Activated naive CD4-positive, alpha-beta T cell treated with anti-CD3 and anti-CD28 coated beads, Interleukin-2, amount 10 ng/mL, durations not matched to agents 7 days and 5 days (primary cell): ENCODE measurements around the gene NOL7.

Source experiments
- CTCF ChIA-PET: fragments of 350-600 bp; sonication (Branson Sonifier 250); formaldehyde crosslinking; loops from one replicate; lab custom pipeline; 2021; ENCODE audit warnings: antibody characterized with exemption; lab: Charles Lee
- DNase-seq: peaks from one replicate; pipeline ENCODE4 v3.0.0-alpha.2; 2020
- H3K27ac Mint-ChIP-seq: one replicate; pipeline ENCODE4 v1.8.0; 2021; ENCODE audit warnings: mild to moderate bottlenecking, moderate library complexity, mixed read lengths
- H3K27me3 Mint-ChIP-seq: one replicate; pipeline ENCODE4 v1.8.0; 2021; ENCODE audit warnings: mild to moderate bottlenecking, mixed read lengths
- H3K36me3 Mint-ChIP-seq: one replicate; pipeline ENCODE4 v1.8.0; 2021; ENCODE audit warnings: mixed read lengths
- H3K4me1 Mint-ChIP-seq: one replicate; pipeline ENCODE4 v1.8.0; 2021; ENCODE audit warnings: mixed read lengths
- H3K4me3 Mint-ChIP-seq: one replicate; pipeline ENCODE4 v1.8.0; 2021; ENCODE audit warnings: mild to moderate bottlenecking, moderate library complexity, mixed read lengths
- H3K9me3 Mint-ChIP-seq: one replicate; pipeline ENCODE4 v1.8.0; 2021; ENCODE audit warnings: mixed read lengths

The NOL7 gene

DNA sequence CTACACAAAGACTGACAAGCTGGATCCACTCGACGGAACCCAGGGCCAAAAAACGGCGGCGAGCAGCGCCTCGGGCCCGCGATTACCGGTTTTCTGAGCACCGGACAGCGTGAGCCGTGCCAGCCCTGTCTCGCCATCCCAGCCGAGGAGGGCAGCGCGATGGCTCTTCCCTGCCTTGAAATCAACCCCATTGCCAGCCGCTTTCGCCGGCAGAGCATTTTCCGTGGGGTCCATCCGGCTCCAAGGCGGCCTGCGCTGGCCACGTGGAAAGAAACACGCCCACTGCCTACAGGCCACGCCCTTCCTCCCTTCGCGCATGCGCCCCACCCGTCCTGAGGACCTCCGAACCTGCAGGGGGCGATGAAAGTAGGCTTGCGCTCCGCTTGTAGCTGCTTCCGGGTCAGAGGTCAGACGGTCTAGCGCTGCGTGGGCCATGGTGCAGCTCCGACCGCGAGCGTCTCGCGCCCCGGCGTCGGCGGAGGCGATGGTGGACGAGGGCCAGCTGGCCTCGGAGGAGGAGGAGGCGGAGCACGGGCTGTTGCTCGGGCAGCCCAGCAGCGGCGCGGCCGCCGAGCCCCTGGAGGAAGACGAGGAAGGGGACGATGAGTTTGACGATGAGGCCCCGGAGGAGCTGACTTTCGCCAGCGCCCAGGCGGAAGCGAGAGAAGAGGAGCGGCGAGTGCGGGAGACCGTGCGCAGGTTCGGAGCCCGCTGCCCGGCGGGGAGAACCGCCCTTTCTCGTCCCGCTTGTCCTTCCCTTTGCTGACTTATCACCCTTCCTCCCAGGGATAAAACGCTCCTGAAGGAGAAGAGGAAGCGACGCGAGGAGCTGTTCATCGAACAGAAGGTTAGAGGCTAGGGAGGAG lies at the start of gene NOL7:
NOL7 (plus strand) TSS at position 410 of the 866 bp plus-strand sequence; CDS start at position 434, 24 bp downstream.
- Mint-ChIP-seq H3K36me3 (peaks cover 33% of the 10 kb centered on the region), H3K4me3 (peak within 1 kb of the TSS; percentile 93), H3K27me3 (peaks cover 5% of the 10 kb centered on the region), H3K27ac (peak within 1 kb of the TSS; percentile 94), H3K9me3 (no peaks in the 10 kb centered on the region), H3K4me1 (peaks cover 57% of the 10 kb centered on the region)
- CTCF ChIA-PET: interaction anchor here (0.6 to 3.3 kb wide), 11 partner anchors 10 to 279 kb away, joined by 3 to 21 read pairs (median 4); partner anchors contain the start of genes RANBP9 and SIRT5
- DNase-seq: peak; percentile 99

DNA sequence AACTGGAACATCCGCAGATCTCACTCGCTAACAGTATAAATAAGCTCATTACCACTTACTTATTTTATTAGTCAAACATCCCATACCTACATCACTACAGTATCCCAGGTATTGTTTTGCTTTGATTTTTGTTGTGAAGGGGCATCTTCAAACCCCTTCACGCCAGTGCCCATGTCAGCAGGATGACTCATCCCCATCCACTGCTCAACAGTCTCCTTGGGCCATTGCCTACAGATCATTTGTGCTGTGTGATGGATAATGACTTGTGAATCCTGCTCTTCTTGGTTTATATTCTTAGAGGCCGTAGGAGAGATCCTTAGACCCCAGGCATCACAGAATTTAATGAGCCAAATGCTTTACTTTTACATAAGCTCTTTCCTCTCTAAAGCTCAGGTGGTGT lies 49.2 kb upstream of the NOL7 start:
- no peaks in the 10 kb centered on the region for H3K36me3 Mint-ChIP-seq
- no peaks in the 10 kb centered on the region for H3K4me1 Mint-ChIP-seq
- no peak for DNase-seq
- H3K4me3 Mint-ChIP-seq: no peak overlapping the region
- no peaks in the 10 kb centered on the region for H3K9me3 Mint-ChIP-seq
- CTCF ChIA-PET: no interaction called here
- no peak overlapping the region for H3K27ac Mint-ChIP-seq
- peaks cover 52% of the 10 kb centered on the region for H3K27me3 Mint-ChIP-seq

DNA sequence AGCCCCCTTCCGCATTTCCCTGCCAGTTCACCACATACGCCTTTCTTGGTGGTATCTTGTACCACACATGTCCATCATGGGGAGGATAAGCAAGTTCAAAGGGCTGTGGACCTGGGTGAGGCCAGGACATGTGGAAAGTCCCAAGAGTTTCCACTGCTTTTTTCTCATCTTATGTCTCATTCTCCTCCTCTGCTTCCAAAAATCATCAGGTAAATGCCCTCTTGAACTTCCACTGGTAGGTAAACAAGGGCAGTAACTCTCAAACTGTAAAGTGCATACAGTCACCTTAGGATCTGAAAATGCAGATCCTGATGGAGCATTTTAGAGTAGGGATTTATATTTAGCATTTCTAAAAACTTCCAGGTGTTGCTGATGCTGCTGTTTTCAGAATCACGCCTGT lies 48.6 kb upstream of the NOL7 start:
- peaks cover 56% of the 10 kb centered on the region for H3K27me3 Mint-ChIP-seq
- CTCF ChIA-PET: no interaction called here
- no peaks in the 10 kb centered on the region for H3K4me1 Mint-ChIP-seq
- DNase-seq: no peak
- H3K4me3 Mint-ChIP-seq: no peak overlapping the region
- H3K36me3 Mint-ChIP-seq: no peaks in the 10 kb centered on the region
- no peaks in the 10 kb centered on the region for H3K9me3 Mint-ChIP-seq
- H3K27ac Mint-ChIP-seq: no peak overlapping the region

DNA sequence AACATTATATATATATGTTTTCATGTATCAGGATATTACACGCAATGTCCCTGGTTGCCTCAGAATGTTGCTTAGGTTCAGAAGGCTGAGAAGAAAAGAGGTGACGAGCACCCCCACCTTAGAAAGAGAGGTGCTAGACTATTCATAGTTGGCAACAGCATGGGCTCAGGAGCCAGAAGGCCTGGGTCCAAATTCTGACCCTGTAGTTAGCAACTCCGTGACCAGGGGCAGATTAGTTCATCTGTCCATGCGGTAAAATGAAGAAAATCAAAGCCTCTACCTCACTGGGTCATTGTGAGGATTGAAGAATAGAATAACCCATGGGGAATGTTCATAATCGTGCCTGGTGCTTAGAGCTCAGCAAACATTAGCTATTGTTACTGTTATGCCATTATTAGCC lies 46.2 kb upstream of the NOL7 start:
- no peak overlapping the region for H3K4me3 Mint-ChIP-seq
- no peaks in the 10 kb centered on the region for H3K36me3 Mint-ChIP-seq
- no peak overlapping the region for H3K27ac Mint-ChIP-seq
- no peaks in the 10 kb centered on the region for H3K9me3 Mint-ChIP-seq
- H3K4me1 Mint-ChIP-seq: peaks cover 17% of the 10 kb centered on the region
- H3K27me3 Mint-ChIP-seq: peaks cover 43% of the 10 kb centered on the region
- no peak for DNase-seq
- CTCF ChIA-PET: interaction anchor here (0.6 kb wide), 1 partner anchor 370 kb away, joined by 3 read pairs; no protein-coding TSS in a partner anchor

DNA sequence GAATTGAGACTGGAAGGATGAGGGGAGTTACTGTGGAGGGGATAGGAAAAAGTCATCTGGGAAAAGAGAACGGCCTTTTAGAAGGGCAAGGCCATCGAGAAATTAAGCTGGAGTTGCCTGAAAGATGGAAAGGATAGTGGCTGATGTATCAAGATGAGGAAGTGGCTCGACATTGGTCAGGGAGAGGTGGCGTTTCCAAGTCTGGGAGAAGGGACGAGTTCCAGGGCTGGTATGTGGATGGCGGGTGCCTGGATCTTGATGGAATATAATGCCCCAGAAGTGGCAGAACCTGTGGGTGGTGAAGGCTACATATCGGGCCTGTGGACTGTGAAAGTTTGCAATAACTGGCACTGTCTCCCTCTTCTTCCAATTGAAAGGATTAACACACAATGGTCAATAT lies 42.9 kb upstream of the NOL7 start:
- H3K9me3 Mint-ChIP-seq: no peaks in the 10 kb centered on the region
- CTCF ChIA-PET: interaction anchor here (0.6 to 1.2 kb wide), 3 partner anchors 85 to 350 kb away, joined by 3 to 4 read pairs (median 3); partner anchors contain the start of gene GFOD1
- peaks cover 33% of the 10 kb centered on the region for H3K4me1 Mint-ChIP-seq
- no peak overlapping the region for H3K27ac Mint-ChIP-seq
- peaks cover 28% of the 10 kb centered on the region for H3K27me3 Mint-ChIP-seq
- peak overlapping the region; percentile 75 for H3K4me3 Mint-ChIP-seq
- no peaks in the 10 kb centered on the region for H3K36me3 Mint-ChIP-seq
- no peak for DNase-seq

DNA sequence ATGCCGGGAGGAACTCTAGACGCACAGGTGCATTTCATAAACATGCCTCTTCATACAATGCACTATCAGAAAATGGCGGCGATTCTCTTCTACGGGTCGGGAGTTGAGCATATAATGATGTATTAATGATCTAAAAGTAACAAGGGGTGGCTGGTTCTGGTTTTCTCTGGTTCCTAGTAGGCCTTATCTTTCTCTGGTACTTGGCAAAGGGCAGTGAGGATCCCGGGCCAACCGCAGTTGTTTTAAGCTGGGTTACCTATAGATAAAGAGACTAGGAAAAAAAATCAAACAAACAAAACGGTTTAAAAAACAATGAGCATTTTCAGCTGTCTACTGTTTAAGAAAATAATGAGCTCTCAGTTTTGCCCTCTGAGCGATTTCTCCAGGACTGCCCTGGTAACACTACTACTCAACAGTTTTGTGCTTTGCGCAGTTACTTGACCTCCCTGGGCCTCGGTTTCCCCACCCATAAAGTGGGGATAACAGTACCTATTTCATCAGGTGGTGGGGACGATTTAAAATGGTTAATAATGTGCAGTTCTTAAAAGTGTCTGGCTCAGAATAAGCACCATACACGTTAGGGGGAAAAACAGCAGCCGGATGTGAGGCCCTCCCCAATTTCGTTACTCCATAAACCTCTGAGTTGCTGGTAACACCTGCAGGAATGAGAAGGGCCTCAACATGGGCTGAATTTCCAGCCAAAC lies 42.0 kb upstream of the NOL7 start:
- Mint-ChIP-seq H3K27ac (peak overlapping the region; percentile 87), H3K9me3 (no peaks in the 10 kb centered on the region), H3K36me3 (peaks cover 2% of the 10 kb centered on the region), H3K4me3 (peak overlapping the region; percentile 75), H3K4me1 (peaks cover 33% of the 10 kb centered on the region), H3K27me3 (peaks cover 27% of the 10 kb centered on the region)
- no peak for DNase-seq
- CTCF ChIA-PET: interaction anchor here (0.8 to 3.0 kb wide), 5 partner anchors 42 to 494 kb away, joined by 3 to 22 read pairs (median 3); partner anchors contain the start of genes GFOD1 and NOL7

DNA sequence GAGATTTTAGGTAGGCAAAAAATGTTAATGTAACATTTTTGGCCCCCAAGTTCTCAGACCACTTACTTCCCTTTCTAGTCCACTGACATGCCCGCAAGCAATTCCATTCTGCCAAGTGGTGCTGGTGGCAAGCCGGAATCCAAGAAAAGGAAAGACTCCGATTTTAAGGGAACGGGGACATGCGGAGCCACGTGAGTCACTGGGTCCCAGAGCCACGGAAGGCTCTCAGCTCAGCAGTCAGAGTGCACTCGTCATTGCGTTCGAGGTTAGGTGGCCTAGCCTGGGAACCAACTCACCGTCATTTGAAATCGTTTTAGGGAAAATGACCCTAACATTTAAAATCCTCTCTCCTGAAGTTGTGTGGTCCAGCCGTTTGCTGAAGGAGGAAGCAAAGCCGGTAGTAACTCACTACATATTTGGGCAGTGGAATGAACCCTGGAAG lies 41.4 kb upstream of the NOL7 start:
- DNase-seq: peak; percentile 28
- peaks cover 21% of the 10 kb centered on the region for H3K27me3 Mint-ChIP-seq
- peaks cover 33% of the 10 kb centered on the region for H3K4me1 Mint-ChIP-seq
- CTCF ChIA-PET: interaction anchor here (0.7 to 3.0 kb wide), 8 partner anchors 21 to 493 kb away, joined by 3 to 22 read pairs (median 4); partner anchors contain the start of genes NOL7 and TBC1D7
- H3K36me3 Mint-ChIP-seq: peaks cover 2% of the 10 kb centered on the region
- H3K27ac Mint-ChIP-seq: peak overlapping the region; percentile 87
- no peaks in the 10 kb centered on the region for H3K9me3 Mint-ChIP-seq
- peak overlapping the region; percentile 75 for H3K4me3 Mint-ChIP-seq

DNA sequence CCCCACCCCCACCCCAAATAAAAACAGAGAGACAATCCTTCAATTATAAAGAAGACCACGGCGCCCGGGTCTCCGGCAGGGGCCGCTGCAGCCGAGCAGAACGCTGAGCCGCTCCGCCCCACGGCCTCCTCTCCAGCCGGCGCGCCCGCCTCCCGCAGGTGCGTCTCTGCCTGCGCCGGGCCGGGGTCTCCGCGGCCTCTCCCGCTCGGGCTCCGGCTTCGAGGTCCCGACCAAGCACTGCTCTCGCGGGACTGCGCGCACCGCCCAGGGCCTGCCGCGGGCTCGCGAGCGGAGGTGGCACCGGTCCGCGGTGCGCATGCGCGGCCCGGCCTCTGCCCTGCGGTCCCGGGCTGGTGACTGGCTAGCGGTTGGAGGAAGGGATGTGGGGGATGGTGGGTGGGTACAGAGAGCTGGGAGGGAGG lies 41.0 kb upstream of the NOL7 start:
- CTCF ChIA-PET: interaction anchor here (0.7 to 3.0 kb wide), 34 partner anchors 11 to 494 kb away, joined by 3 to 22 read pairs (median 4); partner anchors contain the start of genes MCUR1, NOL7 and TBC1D7
- H3K4me3 Mint-ChIP-seq: peak overlapping the region; percentile 99
- peaks cover 17% of the 10 kb centered on the region for H3K27me3 Mint-ChIP-seq
- peak overlapping the region; percentile 98 for H3K27ac Mint-ChIP-seq
- H3K9me3 Mint-ChIP-seq: no peaks in the 10 kb centered on the region
- H3K4me1 Mint-ChIP-seq: peaks cover 33% of the 10 kb centered on the region
- peak; percentile 93 for DNase-seq
- H3K36me3 Mint-ChIP-seq: peaks cover 2% of the 10 kb centered on the region

DNA sequence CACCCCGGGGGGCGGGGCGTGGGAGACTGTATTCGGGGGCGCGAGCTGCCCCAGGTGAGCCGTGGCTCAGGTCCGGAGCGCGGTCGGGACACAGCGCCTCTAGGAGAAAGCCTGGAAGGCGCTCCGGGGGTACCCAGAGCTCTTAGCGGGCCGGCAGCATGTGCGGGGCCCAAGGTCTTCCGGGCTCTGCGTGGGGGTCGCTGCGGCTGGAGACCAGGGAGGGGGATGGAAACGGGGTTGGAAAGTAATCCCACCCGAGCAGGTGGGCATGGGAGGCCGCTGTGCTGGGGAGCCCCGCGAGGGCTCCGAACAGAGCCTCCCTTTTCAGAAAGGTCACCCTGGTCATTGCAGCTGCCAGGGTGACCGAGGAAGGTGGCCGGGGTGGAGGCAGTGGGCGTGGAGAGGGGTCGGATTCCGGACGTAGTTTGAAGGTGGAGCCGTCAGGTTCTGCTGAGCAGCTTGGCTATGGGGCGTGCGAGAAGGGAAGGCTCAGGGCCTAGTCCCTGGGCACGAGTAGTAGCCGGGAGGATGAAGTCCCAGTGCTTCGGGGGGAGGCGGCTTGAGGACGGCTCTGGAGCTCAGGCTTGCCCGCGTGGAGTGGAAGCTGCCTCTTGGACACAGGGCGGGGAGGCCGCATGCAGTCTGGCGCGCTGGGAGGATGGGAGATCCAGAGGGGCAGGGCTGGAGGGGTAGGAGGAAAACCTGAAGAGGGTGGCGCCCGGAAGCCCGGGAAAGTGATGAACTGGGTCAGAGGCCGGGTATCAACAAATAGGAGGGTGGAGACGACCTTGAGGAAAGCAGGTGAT lies 40.4 kb upstream of the NOL7 start, which contains the start of gene SIRT5:
SIRT5 (plus strand) TSS at position 31 of the 806 bp plus-strand sequence. CDS start 9,510 bp downstream, outside the sequence.
- H3K4me3 Mint-ChIP-seq: peak within 1 kb of the TSS; percentile 99
- CTCF ChIA-PET: interaction anchor here (0.6 to 3.0 kb wide), 45 partner anchors 10 to 493 kb away, joined by 3 to 22 read pairs (median 4); partner anchors contain the start of genes MCUR1, NOL7 and TBC1D7
- H3K4me1 Mint-ChIP-seq: peaks cover 33% of the 10 kb centered on the region
- peak; percentile 89 for DNase-seq
- peaks cover 12% of the 10 kb centered on the region for H3K27me3 Mint-ChIP-seq
- H3K9me3 Mint-ChIP-seq: no peaks in the 10 kb centered on the region
- peak within 1 kb of the TSS; percentile 98 for H3K27ac Mint-ChIP-seq
- H3K36me3 Mint-ChIP-seq: peaks cover 2% of the 10 kb centered on the region

DNA sequence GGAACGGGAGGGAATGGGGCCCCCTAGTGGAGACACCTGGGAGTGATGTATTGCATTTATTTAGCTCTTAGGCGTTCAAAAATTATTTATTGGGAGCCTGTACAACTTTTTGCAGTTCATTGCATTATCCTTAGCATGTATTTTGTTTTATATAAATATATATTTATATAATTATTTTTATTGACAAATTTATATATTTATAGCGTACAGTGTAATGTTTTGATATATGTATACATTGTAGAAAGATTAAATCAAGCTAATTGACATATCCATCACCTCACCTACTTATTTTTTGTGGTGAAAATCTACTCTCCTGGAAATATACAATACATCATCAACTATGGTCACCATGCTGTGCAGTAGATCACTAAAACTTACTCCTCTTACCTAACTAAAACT lies 39.8 kb upstream of the NOL7 start:
- H3K4me1 Mint-ChIP-seq: peaks cover 33% of the 10 kb centered on the region
- peak overlapping the region; percentile 99 for H3K4me3 Mint-ChIP-seq
- H3K9me3 Mint-ChIP-seq: no peaks in the 10 kb centered on the region
- CTCF ChIA-PET: interaction anchor here (0.6 to 3.0 kb wide), 36 partner anchors 9 to 493 kb away, joined by 3 to 22 read pairs (median 4); partner anchors contain the start of gene TBC1D7
- peaks cover 7% of the 10 kb centered on the region for H3K36me3 Mint-ChIP-seq
- DNase-seq: no peak
- H3K27ac Mint-ChIP-seq: peak overlapping the region; percentile 98
- peaks cover 8% of the 10 kb centered on the region for H3K27me3 Mint-ChIP-seq

DNA sequence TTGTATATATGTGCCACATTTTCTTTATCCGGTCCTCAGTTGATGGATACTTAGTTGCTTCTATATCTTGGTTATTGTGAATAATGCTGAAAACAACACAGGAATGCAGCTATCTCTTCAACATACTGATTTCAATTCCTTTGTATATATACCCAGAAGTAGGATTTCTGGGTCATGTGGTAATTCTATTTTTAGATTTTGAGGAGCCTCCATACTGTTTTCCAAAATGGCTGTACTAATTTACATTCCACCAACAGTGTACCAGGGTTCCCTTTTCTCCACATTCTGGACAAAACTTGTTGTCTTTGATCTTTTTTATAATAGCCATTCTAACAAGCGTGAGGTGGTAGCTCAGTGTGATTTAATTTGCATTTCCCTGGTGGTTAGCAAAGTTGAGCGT lies 39.1 kb upstream of the NOL7 start:
- H3K4me1 Mint-ChIP-seq: peaks cover 33% of the 10 kb centered on the region
- peaks cover 2% of the 10 kb centered on the region for H3K27me3 Mint-ChIP-seq
- no peak for DNase-seq
- H3K27ac Mint-ChIP-seq: no peak overlapping the region
- H3K36me3 Mint-ChIP-seq: peaks cover 12% of the 10 kb centered on the region
- peak overlapping the region; percentile 59 for H3K4me3 Mint-ChIP-seq
- no peaks in the 10 kb centered on the region for H3K9me3 Mint-ChIP-seq
- CTCF ChIA-PET: interaction anchor here (0.7 to 3.0 kb wide), 13 partner anchors 13 to 492 kb away, joined by 3 to 22 read pairs (median 4); partner anchors contain the start of gene TBC1D7

DNA sequence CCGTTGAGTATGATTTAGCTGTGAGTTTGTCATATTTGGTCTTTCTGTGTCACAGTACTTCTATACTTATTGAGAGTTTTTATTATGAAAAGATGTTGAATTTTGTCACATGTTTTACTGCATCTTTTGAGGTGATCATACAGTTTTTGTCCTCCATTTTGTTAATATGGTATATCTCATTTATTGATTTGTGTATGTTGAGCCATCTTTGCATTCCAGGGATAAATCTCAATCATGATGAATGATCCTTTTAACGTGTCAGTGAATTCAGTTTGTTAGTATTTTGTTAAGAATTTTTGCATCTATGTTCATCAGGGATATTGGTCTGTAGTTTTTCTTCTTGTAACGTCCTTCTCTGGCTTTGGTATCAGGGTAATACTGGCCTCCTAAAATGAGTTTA lies 37.2 kb upstream of the NOL7 start:
- H3K27me3 Mint-ChIP-seq: no peaks in the 10 kb centered on the region

DNA sequence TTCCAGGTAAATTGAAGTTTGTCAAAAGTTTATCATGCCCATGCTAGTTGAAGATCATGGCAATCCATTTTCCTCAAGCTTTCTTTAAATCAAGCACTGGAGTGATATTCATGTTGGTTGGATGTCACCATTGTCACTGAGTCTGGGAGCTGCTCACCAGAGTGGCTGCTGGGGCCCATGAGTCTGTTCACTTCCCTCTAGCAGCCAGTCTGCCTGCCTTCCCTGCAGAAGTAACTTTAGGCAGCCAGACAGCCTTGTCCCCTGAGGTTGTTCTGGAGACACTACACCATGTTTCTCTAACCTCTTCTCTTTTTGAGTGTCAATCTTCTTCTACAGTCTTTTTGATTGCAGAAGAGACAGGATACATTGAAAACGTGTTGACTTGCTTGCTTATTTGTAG lies 35.2 kb upstream of the NOL7 start:
- Mint-ChIP-seq H3K9me3 (no peaks in the 10 kb centered on the region), H3K36me3 (peaks cover 25% of the 10 kb centered on the region), H3K4me1 (peaks cover 14% of the 10 kb centered on the region), H3K27ac (no peak overlapping the region), H3K27me3 (no peaks in the 10 kb centered on the region), H3K4me3 (no peak overlapping the region)
- DNase-seq: no peak
- CTCF ChIA-PET: no interaction called here

More for the DNA sequence above, 37.2 kb upstream of the NOL7 start:
- CTCF ChIA-PET: no interaction called here
- no peak for DNase-seq
- Mint-ChIP-seq H3K4me1 (peaks cover 26% of the 10 kb centered on the region), H3K27ac (no peak overlapping the region), H3K36me3 (peaks cover 14% of the 10 kb centered on the region), H3K4me3 (no peak overlapping the region), H3K9me3 (no peaks in the 10 kb centered on the region)
